ENCODE results near the gene MYO1E. TPM values are rescaled to one million over a fixed set of nuclear protein-coding genes. Genes with fewer than 3 reads are reported as not detected.
"Not testable (repeated sequence)": the region's sequence is repeated elsewhere in the genome, so short reads cannot be mapped to it uniquely, and the experiment has no call there.

MYO1E gene
- total RNA-seq, result 17.3 TPM

DNA sequence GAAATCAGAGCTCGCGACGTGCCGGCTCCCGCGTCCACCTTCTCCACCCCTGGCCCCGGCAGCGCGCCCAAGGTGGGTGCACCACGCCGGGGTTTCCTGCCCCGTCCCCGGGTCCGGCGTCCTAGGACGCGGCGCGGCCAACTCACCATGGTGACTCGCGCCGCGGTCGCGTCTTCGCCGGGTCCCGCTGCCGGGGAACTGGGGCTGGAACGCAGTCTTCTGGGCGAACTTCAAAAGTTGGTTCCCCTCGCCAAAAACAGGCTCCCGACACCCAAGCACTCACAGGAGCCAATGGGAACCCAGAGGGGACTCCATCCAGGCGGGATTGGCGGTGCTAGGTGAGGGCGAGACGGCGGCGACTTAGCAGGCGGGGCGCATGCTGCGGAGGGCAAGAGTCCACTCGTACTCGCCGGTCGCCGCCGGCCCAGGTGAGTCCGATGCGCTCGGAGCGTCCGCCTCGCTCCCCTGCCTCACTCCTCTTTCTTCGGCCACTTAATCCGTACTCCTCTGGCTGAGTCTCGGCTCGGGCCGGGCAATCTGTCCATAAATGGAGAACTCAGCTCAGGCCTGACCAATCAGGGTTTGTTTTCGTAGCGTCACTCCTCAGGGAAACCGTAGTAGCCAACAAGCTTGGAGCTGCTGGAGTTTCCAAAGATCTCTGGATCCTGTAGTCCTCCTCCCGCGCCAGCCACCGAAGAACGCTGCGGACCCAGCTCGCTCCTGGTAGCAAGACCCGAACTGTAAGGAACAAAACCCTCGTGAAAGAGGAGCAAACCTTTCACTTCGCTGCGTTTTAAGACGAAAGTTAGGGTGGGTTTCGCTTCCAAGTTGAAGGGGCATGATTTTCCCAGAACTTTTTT, at the start of gene MYO1E:
Gene MYO1E (minus strand): TSS at position 520 of the 860 bp plus-strand sequence. CDS start 371 bp downstream, at position 149.
- Histone ChIP-seq H3K4me1 (ENCODE audit: insufficient read depth, low read length) (peaks cover 36% of the 10 kb centered on the region), H3K27me3 (ENCODE audit: insufficient read depth, low read length) (peaks cover 33% of the 10 kb centered on the region), H3K9me3 (ENCODE audit: low read depth, low read length) (no peaks in the 10 kb centered on the region), H3K4me3 (ENCODE audit: low read length) (peak within 1 kb of the TSS; percentile 62)

DNA sequence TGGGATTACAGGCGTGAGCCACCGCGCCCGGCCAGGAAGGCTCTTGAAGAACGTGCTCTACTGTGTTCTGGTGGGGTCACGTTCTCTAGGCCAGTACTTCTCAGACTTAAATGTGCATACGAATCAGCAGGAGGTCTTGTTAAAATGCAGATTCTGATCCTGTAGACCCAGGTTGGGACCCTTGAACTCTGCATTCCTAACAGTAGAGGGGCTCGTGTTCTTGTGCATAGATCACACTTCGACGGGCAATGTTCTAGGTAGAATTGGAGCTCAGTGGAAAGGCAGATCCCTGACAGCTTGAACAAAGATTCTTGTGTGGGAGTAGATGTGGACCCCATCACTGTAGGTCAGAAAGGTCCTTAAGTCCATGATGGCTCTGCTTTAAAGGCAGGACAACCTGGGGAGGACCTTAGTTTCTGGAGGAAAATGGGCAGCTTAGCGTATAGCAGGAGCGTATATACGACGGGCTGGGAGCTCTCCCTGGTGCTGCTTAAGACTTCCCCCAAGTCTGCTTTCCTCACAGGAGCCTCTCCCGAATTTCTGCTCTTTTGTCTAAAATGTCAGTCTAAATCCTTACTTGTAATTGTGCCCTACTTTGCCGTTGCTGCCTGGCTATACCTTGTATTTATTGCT, 48.4 kb upstream of the MYO1E start:
- Histone ChIP-seq H3K4me1 (ENCODE audit: insufficient read depth, low read length) (peaks cover 25% of the 10 kb centered on the region), H3K4me3 (ENCODE audit: low read length) (no peak overlapping the region), H3K9me3 (ENCODE audit: low read depth, low read length) (no peaks in the 10 kb centered on the region), H3K27me3 (ENCODE audit: insufficient read depth, low read length) (no peaks in the 10 kb centered on the region)

DNA sequence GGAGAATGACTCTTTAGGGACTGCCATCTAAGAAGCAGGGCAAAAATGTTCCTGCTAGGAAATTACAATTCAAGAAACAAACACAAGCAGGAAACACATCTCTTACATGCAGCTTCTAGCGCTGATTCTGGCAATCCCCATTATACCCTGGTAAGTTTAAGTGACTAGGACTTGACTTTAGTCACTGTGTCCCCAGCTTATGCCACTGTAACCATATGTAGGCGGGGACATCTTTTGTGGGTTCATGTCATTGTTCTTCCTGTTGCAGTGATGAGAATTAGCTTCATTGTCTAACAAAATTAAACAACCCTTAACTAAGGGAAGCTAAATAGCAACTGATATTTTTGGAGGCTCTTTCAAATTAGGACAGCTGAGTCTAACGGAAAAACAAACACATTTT, 47.4 kb upstream of the MYO1E start:
- H3K4me3 ChIP-seq (ENCODE audit: low read length), result no peak overlapping the region
- H3K4me1 ChIP-seq (ENCODE audit: insufficient read depth, low read length), result peaks cover 25% of the 10 kb centered on the region
- H3K9me3 ChIP-seq (ENCODE audit: low read depth, low read length), result no peaks in the 10 kb centered on the region
- no peaks in the 10 kb centered on the region for H3K27me3 ChIP-seq (ENCODE audit: insufficient read depth, low read length)

DNA sequence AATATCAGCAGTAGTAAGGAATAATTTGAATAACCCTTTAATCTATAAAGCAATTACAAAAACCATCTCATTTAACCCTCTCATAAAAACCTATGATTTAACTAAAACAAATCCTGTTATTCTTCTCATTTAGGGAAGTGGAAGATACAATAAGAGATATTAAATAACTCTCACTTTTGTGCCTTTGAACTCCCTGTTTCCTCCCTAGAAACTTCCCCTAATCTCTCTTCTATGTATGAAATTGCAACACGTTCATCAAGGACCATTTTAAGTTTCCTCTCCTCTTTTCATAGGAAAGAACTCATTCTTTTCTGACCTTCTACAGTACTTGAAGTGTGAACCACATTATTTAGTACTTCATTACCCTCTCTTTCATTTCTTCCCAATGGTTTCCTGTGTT, 46.5 kb upstream of the MYO1E start:
- Histone ChIP-seq H3K4me3 (ENCODE audit: low read length) (no peak overlapping the region), H3K4me1 (ENCODE audit: insufficient read depth, low read length) (peaks cover 25% of the 10 kb centered on the region), H3K9me3 (ENCODE audit: low read depth, low read length) (no peaks in the 10 kb centered on the region), H3K27me3 (ENCODE audit: insufficient read depth, low read length) (no peaks in the 10 kb centered on the region)

DNA sequence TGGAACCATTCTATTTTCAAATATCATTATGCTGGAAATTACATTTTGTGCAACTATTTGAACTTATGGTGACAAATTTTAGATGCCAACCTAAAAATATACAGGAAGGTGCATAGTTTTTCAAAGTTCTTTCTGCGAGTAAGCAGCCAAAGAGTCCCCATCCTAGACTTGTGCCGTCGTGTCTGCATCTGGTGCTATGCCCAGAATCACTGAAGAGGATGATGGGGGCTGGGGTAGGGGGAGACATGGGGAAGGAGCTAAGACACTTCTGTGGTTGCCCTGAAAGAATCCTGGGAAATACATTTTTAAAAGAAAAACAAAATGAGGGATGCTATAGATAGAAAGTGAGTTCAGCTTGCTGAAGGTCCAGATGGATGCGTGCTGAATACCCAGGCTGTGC, 44.1 kb upstream of the MYO1E start:
- peaks cover 45% of the 10 kb centered on the region for H3K4me1 ChIP-seq (ENCODE audit: insufficient read depth, low read length)
- no peaks in the 10 kb centered on the region for H3K27me3 ChIP-seq (ENCODE audit: insufficient read depth, low read length)
- H3K4me3 ChIP-seq (ENCODE audit: low read length), result no peak overlapping the region
- H3K9me3 ChIP-seq (ENCODE audit: low read depth, low read length), result no peaks in the 10 kb centered on the region

DNA sequence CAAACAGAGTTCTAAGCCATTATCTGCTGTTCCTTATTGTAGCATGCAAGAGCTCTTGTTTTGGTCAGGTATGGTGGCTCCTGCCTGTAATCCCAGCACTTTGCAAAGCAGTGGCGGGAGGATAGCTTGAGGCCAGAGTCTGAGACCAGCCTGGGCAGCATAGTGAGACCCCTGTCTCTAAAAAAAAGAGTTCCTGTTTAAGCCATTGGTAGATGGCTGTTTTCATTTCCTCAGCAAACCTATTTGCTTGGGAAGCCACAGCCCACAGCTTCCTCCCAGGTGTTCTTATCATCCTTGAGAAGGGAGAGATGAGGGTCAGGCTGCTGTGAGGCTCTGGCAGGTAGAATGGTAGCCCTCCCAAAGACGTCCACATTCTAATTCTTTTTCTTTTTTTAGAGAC, 40.9 kb upstream of the MYO1E start:
- H3K4me3 ChIP-seq (ENCODE audit: low read length), result no peak overlapping the region
- H3K9me3 ChIP-seq (ENCODE audit: low read depth, low read length), result no peaks in the 10 kb centered on the region
- no peaks in the 10 kb centered on the region for H3K27me3 ChIP-seq (ENCODE audit: insufficient read depth, low read length)
- peaks cover 55% of the 10 kb centered on the region for H3K4me1 ChIP-seq (ENCODE audit: insufficient read depth, low read length)

DNA sequence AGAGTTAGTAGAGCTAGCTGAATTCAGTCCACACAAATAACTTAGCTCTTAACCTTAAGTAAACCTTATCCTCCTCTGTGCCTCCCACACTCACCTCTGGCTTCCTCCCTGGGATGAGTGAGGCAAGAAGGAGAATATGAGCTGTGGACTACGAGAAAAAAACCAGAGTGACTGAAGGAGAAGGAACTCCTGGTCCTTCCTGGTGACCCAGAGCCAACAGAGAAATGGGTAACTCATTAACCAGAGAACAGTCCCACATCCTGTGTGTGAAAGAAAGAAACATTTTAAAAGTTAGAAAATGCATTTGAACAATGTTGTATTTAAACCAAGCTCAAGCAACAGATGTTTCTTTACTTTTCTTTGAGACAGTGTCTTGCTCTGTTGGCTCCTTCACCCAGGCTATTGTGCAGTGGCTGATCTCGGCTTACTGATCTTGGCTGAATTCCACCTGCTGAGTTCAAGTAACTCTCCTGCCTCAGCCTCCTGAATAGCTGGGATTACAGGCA, 37.8 kb upstream of the MYO1E start:
- Histone ChIP-seq H3K4me1 (ENCODE audit: insufficient read depth, low read length) (peaks cover 83% of the 10 kb centered on the region), H3K27me3 (ENCODE audit: insufficient read depth, low read length) (no peaks in the 10 kb centered on the region), H3K4me3 (ENCODE audit: low read length) (no peak overlapping the region), H3K9me3 (ENCODE audit: low read depth, low read length) (no peaks in the 10 kb centered on the region)

DNA sequence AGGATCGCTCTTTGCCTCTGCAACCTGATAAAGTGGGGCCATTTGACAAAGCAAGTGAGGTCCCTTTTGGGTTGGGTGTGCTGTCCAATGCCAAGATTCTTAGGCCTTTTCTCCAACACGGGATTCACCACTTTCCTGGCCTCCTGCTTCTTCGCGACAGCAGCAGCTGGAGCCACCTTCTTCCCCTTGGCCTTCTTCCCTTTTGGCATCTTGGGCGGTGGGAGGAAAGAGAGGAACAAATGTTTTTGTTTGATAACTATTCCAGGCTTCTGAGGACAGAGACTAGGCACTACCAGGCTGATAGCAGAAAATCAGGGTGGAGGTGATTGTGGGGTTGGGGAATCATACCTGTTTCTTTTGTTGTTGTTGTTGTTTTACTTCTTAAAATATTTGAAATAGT, 35.3 kb upstream of the MYO1E start:
- H3K4me3 ChIP-seq (ENCODE audit: low read length), result no peak overlapping the region
- H3K4me1 ChIP-seq (ENCODE audit: insufficient read depth, low read length), result peaks cover 92% of the 10 kb centered on the region
- no peaks in the 10 kb centered on the region for H3K27me3 ChIP-seq (ENCODE audit: insufficient read depth, low read length)
- no peaks in the 10 kb centered on the region for H3K9me3 ChIP-seq (ENCODE audit: low read depth, low read length)

DNA sequence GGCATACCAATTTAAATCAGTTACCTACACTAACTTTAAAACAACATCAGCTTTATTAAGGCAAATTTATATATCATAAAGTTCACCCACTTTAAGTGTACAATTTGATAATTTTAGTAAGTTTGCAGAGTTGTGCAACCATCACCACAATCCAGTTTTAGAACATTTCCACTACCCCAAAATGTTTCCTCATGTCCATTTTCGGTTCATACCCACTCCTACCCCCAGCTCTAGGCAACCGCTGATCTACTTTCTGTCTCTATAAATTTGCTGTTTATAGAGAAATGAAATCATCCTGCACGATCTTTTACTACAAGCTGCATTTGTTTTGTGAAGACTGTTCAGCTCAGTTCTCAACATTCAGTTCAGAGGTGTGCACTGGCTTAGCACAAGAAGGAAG, 33.8 kb upstream of the MYO1E start:
- Histone ChIP-seq H3K4me1 (ENCODE audit: insufficient read depth, low read length) (peaks cover 88% of the 10 kb centered on the region), H3K9me3 (ENCODE audit: low read depth, low read length) (no peaks in the 10 kb centered on the region), H3K4me3 (ENCODE audit: low read length) (no peak overlapping the region), H3K27me3 (ENCODE audit: insufficient read depth, low read length) (no peaks in the 10 kb centered on the region)

DNA sequence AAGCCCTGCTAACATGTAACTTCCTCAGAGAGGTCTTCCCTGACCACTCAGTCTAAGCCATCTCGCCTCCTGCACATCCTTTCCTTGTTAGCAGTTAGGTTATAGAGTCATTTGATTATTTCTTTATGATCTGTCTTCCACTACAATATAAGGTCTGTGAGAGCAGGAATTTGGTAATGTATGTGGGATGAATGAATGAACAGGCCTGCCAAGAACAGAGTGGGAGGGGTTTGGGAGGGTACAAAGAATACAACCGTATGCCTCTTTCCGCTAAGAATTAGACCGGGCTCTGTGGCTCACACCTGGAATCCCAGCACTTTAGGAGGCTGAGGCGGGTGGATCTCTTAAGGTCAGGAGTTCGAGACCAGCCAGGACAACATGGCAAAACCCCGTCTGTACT, 32.4 kb upstream of the MYO1E start:
- H3K27me3 ChIP-seq (ENCODE audit: insufficient read depth, low read length), result no peaks in the 10 kb centered on the region

DNA sequence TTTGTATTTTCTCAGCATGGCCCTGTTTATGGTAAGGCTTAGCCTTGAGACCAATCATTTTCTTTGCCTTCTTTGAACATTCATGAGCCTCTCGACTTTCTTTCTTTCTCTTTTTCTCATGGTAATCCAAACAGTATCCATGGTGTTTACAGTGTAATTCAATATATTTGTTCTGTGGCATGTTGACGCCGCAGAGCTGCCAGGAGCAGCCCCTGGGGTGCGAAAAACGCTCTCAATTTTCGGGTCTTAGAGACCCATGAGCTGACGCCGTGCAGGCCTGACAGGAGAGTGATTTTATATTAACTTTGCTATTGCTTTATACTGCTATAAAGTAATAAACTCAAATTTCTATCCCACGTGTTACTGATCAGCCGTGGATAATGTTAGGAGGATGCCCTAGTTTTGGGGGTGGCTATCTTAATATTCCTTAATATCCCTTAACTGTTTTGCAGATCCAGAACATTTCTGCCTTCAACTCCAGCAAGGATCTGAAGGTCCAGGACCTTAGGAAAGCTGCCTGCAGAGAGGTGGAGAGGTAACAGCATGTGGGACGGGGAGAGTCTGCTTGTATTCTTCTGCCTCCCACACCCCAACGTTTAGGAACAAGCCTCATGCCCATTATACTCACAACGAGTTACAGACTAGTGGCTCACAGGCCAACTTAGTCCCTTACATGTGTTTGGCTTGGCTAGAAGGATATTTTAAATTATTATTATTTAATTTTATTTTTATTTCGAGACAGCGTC, 29.3 kb upstream of the MYO1E start:
- peaks cover 87% of the 10 kb centered on the region for H3K4me1 ChIP-seq (ENCODE audit: insufficient read depth, low read length)
- H3K27me3 ChIP-seq (ENCODE audit: insufficient read depth, low read length), result no peaks in the 10 kb centered on the region
- no peak overlapping the region for H3K4me3 ChIP-seq (ENCODE audit: low read length)
- no peaks in the 10 kb centered on the region for H3K9me3 ChIP-seq (ENCODE audit: low read depth, low read length)

More for the DNA sequence above, 32.4 kb upstream of the MYO1E start:
- Histone ChIP-seq H3K4me1 (ENCODE audit: insufficient read depth, low read length) (peaks cover 86% of the 10 kb centered on the region), H3K9me3 (ENCODE audit: low read depth, low read length) (no peaks in the 10 kb centered on the region), H3K4me3 (ENCODE audit: low read length) (no peak overlapping the region)

DNA sequence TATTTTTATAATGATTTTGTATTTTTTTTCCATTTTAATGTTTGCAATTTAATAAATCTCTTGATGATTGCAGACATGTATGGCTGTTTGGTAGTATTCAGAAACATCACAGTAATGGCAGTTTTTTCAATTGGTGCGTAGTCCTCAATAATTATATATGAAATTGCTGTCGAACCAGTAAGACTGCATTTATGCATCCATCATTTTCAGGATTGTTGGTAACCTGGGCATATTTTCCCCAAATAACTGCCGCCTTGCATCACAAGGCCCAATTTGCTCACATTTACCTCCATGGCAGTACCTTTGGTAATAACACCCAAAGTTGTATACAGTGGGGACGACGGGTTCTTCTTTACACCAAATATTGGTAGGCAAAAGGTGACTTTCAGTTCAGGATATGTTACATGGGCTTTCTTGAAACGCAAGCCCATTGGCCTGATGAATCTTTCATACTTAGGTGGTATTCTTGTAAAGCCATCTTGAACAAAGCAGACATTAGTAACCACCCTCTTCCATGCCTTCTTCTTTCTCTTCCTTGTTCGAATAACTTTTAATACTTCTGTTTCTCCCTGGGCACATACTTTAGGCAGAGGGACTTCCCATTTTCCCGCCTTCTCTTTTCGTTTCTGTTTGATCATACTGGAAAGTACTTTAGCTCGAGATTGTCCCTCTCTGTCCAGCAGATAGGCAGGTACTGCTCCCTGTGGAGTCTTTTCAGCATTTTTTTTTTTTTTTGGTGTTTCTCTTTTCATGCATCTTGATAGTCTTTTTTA, 28.6 kb upstream of the MYO1E start:
- H3K9me3 ChIP-seq (ENCODE audit: low read depth, low read length); H3K27me3 ChIP-seq (ENCODE audit: insufficient read depth, low read length); H3K4me3 ChIP-seq (ENCODE audit: low read length): not testable (repeated sequence)
- peaks cover 85% of the 10 kb centered on the region for H3K4me1 ChIP-seq (ENCODE audit: insufficient read depth, low read length)

DNA sequence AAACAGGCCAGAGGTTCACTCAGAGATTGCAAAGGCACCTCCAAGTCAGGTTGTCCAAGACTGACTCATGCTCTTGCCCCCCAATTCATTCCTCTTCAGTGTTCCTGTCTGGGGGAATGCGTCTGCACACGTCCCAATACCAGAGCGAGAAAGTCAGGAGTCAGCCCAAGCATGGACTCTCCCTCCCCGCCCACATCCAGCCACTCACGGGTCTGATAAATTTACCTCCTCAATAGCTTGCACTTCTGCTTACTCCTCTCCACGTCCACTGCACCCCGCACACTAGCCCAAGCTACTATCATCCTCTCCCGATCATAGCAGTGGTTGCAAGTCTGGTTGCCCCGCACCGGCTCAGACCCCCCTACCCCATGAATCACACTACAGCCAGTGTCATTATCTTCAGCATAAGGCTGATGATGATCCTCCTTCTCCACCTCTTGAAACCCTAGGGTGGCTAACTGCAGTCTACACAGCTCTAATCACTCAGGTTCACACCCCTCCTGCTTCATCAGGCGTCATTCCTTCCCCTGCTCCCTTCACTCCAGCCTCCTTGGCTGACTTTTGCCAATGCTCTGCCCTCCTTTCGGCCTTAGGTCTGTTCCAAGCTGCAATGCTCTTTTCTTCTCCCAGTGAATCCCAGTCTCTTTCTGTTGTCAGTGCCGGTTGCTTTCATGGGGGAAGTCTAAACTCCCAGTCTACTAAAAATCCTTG, 27.6 kb upstream of the MYO1E start:
- H3K4me1 ChIP-seq (ENCODE audit: insufficient read depth, low read length), result peaks cover 77% of the 10 kb centered on the region
- no peak overlapping the region for H3K4me3 ChIP-seq (ENCODE audit: low read length)
- no peaks in the 10 kb centered on the region for H3K27me3 ChIP-seq (ENCODE audit: insufficient read depth, low read length)
- no peaks in the 10 kb centered on the region for H3K9me3 ChIP-seq (ENCODE audit: low read depth, low read length)

DNA sequence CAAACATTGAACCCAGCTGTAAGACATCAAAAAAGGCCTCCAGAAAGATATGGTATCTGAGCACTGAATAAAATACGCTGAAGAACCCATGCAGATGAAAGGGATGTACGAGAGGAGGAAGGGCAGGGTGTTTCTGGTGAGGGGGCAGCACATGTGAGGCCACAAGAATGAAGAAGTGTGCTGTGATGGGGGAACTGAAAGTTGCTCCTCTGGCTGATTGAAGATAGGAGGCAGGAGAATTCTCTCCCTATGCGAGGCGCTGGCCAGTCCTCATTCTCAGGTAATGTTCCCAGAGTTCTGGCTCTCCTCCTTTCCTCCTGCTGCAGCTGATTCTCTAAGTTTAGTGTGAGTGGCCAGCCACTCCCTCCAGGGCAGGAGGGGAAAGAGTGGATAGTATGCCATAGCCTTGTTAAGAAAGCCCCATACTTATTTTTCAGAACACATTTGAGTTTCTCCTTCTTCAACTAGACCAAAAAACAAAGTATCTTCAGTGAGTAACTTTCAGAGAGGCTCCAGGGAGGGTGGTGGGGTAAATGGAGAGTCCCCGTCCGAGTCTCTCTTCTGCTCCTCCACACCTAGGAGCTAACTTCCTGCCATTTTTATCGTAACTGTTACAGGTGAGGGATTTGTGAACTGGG, 26.9 kb upstream of the MYO1E start:
- Histone ChIP-seq H3K4me3 (ENCODE audit: low read length) (no peak overlapping the region), H3K4me1 (ENCODE audit: insufficient read depth, low read length) (peaks cover 70% of the 10 kb centered on the region), H3K9me3 (ENCODE audit: low read depth, low read length) (no peaks in the 10 kb centered on the region), H3K27me3 (ENCODE audit: insufficient read depth, low read length) (no peaks in the 10 kb centered on the region)

Data from mononuclear cell (primary cell).